Nasal cavity respiratory epithelium epithelial cell of viscerocranial mucosa (primary cell): ENCODE measurements around the gene POMT1. TPM values are rescaled to one million over a fixed set of nuclear protein-coding genes. Genes with fewer than 3 reads are reported as not detected.

Experiments used
- total RNA-seq: library from RNA; depleted of rRNA; stranded (reverse); fragments of >200 nt; gene quantifications from 2 replicates; pipeline ENCODE4 v1.2.3, GENCODE V29; 2014

Gene POMT1, protein sequence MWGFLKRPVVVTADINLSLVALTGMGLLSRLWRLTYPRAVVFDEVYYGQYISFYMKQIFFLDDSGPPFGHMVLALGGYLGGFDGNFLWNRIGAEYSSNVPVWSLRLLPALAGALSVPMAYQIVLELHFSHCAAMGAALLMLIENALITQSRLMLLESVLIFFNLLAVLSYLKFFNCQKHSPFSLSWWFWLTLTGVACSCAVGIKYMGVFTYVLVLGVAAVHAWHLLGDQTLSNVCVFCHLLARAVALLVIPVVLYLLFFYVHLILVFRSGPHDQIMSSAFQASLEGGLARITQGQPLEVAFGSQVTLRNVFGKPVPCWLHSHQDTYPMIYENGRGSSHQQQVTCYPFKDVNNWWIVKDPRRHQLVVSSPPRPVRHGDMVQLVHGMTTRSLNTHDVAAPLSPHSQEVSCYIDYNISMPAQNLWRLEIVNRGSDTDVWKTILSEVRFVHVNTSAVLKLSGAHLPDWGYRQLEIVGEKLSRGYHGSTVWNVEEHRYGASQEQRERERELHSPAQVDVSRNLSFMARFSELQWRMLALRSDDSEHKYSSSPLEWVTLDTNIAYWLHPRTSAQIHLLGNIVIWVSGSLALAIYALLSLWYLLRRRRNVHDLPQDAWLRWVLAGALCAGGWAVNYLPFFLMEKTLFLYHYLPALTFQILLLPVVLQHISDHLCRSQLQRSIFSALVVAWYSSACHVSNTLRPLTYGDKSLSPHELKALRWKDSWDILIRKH
- 11.3 and 19.6 TPM in 2 replicates for total RNA-seq

DNA sequence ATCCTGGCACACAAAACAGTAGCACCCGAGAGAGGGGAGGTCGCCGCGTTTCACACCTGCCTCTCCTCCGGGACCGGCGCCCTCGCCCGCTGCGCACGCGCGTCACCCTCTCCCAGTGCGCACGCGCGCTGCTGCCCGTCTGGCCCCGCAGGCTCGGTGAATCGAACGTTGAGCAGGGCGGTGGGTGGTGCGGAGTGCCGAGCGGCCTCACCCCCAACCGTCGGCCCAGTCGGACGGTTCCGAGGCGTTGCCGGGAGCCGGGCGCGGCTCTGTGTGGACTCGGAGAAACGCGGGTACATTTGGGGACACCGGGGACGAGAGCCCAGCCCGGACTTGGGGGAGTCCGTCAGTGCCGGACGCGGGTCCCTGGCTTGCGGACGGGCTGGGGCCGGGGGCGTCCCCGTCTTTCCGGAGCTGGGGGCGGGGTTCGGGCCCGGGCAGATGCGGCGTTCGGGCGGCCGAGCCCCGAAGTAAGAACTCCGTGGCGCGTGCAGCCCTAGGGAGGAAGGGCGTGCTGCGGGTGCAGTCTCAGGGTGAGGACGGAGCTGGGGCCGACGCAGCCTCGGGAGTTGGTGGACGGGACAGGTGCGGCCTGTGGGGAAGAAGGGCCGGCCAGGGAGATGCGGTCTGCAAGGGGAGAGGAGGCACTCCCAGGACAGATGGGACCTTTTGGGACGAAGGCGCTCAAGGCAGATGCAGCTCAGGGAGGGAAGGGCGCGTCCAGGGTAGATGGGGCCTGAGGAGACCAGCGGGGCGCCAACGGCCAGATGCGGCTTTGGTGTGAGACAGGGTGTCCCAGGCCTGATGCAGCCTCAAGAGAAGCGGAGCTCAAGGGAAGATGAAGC lies at the start of gene POMT1:
Gene POMT1, plus strand, starts transcription at position 138 of the 845 bp plus-strand sequence. CDS start 1,301 bp downstream, outside the sequence.

DNA sequence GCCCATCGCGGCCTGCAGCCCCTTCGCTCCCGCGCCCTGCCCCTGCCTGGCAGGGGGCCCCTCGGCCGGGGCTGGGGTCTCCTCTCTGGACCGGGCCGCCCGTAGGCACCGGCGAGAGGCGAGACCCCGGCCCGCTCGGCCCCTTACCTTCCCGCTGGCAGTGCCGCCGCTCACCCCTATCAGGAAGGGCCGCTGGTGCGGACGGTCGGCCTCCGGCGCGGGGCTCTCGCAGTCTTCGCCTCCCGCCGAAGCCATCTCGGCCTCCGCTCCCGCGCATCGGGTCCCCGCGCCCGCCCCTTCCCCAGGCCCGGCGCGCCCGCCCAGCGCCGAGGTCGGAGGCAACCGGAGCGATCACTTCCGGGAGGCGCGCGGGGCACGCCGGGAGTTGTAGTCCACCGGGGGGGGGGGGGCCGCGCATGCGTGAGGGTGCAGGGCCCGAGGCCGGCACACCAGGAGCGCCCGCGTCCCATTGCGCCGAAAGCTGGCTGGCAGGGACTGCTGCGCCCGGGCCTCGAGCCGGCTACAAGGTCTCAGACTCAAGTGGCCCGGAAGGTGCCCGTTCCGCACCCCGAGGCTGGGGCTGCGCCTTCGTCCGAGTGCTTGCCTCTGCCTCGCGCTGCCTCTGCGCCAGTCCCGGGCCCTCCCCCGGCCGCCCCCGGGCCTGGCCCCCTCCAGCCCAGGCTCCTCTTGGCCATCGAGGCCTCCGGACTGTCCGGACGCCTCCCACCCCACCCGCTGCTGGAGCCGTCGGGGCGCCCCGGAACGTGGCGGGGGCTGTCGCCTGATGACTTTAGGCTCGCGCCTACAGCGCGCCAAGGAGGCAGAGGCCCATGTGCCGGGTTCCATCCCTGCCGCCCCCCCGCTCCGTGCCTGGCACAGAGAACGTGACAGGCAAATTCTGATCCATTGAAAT lies 28.5 kb downstream of the POMT1 start, which contains the start of gene UCK1:
Gene UCK1, minus strand, starts transcription at position 344 of the 913 bp plus-strand sequence. Its CDS starts 89 bp downstream, at position 255.

DNA sequence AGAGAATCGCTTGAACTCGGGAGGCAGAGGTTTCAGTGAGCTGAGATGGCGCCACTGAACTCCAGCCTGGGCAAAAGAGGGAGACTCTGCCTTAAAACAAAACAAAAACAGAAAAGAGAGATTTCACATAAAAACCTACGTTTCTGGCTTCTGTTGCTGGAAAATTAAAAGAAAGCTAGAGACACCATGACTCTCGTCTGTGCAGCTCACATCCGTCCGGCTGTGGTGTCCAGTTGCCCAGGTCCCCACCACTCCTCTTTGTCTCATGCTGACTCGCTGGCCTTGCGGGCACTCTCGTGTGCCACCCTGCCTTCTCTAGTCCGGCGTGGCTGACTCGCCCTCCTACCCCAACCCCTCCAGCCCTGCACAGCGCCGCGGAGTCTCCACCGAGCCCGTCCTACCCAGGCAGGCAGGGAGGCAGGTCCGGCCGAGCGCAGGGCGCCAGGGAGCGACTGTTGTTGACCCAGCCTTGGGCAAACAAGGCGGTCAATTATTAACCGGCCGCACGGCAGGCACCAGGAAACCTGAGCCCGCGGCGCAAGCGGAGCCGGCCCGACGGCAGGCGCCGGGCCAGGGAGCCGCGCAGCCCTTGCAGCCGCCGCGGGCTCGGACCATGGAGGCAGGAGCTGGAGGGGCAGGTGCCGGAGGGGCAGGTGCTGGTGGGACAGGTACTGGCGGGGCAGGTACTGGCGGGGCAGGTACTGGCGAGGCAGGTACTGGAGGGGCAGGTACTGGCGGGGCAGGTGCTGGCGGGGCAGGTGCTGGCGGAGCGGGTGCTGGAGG lies 42.5 kb downstream of the POMT1 start, which contains the start of gene PRRT1B:
Gene PRRT1B, plus strand, starts transcription at position 521 of the 783 bp plus-strand sequence. Its CDS starts 93 bp downstream, at position 614.

Other genes starting within 250 kb of the POMT1 start
- 0.34 and 0.71 TPM in 2 replicates for gene FAM78A, start 226.4 kb upstream of the POMT1 start, total RNA-seq
- gene PLPP7, start 213.2 kb upstream of the POMT1 start, total RNA-seq, result under 0.01 TPM in 1 of 2 replicates, not detected in the other
- 49.2 and 153 TPM in 2 replicates for gene PRRC2B, start 108.8 kb upstream of the POMT1 start, total RNA-seq
- 20.5 and 21.4 TPM in 2 replicates for gene UCK1, start 28.3 kb downstream of the POMT1 start, total RNA-seq
- not detected in 2 replicates for gene PRRT1B, start 42.6 kb downstream of the POMT1 start, total RNA-seq
- gene RAPGEF1, start 237.2 kb downstream of the POMT1 start, total RNA-seq, result 18.8 and 44.6 TPM in 2 replicates